Cardiac muscle cell (in vitro differentiated cells and primary cell): ENCODE measurements around the gene ADIG. TPM values are rescaled to one million over a fixed set of nuclear protein-coding genes. Genes with fewer than 3 reads are reported as not detected.

Source experiments
- DNase-seq, 2 donors: peaks; one replicate each; pipeline versions ENCODE4 v3.0.0 to v3.0.0-alpha.2; 2010 to 2017; ENCODE audit warnings: low read depth in 1 of 2, low spot score in 1 of 2
- H3K27ac ChIP-seq: fragments of 200-600 bp; sonication (generic); 2 replicates; pipeline ENCODE4 v1.5.1; 2016
- H3K27me3 ChIP-seq: fragments of 200-600 bp; sonication (generic); 2 replicates; pipeline ENCODE4 v1.6.0; 2016; ENCODE audit warnings: control low read depth
- H3K36me3 ChIP-seq: fragments of 200-600 bp; sonication (generic); 2 replicates; pipeline ENCODE4 v1.5.1; 2016; ENCODE audit warnings: control low read depth
- H3K4me1 ChIP-seq: fragments of 200-600 bp; sonication (generic); 2 replicates; pipeline ENCODE4 v1.8.1; 2017; ENCODE audit warnings: low read depth, mild to moderate bottlenecking, mixed run types
- H3K4me3 ChIP-seq: fragments of 200-600 bp; sonication (generic); 2 replicates; pipeline ENCODE4 v1.5.1; 2016; ENCODE audit warnings: mild to moderate bottlenecking
- H3K9me3 ChIP-seq: fragments of 200-600 bp; sonication (generic); 2 replicates; pipeline ENCODE4 v1.5.1; 2017; ENCODE audit warnings: low read depth, mild to moderate bottlenecking, control low read depth
- polyA plus RNA-seq: library from polyadenylated mRNA; unstranded; fragments of >200 nt; fragmentation: Nextera tagmentation; extraction: Ambion mirVana; gene quantifications from 2 replicates; pipeline ENCODE4 v1.2.1, GENCODE V29; 2016
- total RNA-seq: library from RNA; depleted of rRNA; stranded (reverse); fragments of >200 nt; gene quantifications from 2 replicates; pipeline ENCODE4 v1.2.3, GENCODE V29; 2016
- TF ChIP-seq, protein P1 (sequence below): IDR thresholded peaks from 2 replicates; pipeline ENCODE4 v1.5.1; 2012; ENCODE audit warnings: low read depth, mild to moderate bottlenecking, low read length

ADIG gene
- total and polyA plus RNA-seq, 2 experiments from 2014 or later = not detected

DNA sequence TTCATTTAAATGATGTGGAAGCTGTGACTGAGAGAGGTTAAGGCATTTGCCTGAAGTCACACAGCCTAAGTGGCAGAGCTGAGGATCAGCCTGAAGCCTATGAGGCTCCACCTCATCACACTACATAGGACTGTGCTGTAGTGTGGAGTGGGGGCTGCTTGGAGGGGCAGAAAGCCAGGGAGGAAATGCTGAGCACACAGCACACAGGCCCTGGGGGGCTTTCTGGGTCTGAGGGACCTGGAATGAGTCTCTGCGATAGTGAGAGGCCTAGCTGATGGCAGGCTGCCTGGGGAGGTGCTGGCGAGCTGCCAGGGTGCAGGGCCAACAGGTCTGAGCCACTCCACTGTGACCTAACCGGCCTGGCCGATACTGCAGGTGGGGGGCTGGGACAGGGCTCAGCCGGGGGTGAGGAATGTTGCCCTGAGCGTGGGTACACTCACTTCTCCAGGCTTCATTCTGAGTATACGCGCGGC lies 18.4 kb downstream of the ADIG start:
- Histone ChIP-seq H3K4me1 (peaks cover 7% of the 10 kb centered on the region), H3K36me3 (no peaks in the 10 kb centered on the region), H3K4me3 (no peak overlapping the region), H3K27ac (no peak overlapping the region), H3K9me3 (no peaks in the 10 kb centered on the region), H3K27me3 (peaks cover 22% of the 10 kb centered on the region)
- DNase-seq = peak; percentile 56 to 80
- TF ChIP-seq, protein P1, sequence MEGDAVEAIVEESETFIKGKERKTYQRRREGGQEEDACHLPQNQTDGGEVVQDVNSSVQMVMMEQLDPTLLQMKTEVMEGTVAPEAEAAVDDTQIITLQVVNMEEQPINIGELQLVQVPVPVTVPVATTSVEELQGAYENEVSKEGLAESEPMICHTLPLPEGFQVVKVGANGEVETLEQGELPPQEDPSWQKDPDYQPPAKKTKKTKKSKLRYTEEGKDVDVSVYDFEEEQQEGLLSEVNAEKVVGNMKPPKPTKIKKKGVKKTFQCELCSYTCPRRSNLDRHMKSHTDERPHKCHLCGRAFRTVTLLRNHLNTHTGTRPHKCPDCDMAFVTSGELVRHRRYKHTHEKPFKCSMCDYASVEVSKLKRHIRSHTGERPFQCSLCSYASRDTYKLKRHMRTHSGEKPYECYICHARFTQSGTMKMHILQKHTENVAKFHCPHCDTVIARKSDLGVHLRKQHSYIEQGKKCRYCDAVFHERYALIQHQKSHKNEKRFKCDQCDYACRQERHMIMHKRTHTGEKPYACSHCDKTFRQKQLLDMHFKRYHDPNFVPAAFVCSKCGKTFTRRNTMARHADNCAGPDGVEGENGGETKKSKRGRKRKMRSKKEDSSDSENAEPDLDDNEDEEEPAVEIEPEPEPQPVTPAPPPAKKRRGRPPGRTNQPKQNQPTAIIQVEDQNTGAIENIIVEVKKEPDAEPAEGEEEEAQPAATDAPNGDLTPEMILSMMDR = no peak

DNA sequence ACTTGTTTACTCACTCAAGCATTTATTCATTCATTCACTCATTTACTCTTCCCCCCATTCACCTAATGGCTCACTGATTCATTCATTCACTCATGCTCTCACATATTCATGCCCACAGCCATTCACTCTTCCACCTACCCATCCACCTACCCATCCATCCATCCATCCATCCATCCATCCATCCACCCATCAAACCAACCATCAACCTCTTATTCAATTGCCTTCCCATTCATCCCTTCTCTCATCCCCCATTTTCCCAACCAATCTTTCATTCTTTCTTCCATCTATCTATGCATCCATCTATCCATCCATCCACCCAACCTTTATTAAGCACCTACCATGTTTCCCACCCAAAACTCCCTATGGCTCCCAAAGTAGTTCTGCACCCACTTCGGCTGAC lies 19.1 kb downstream of the ADIG start:
- Histone ChIP-seq H3K4me3 (no peak overlapping the region), H3K27me3 (peaks cover 22% of the 10 kb centered on the region), H3K36me3 (no peaks in the 10 kb centered on the region), H3K27ac (no peak overlapping the region), H3K4me1 (peaks cover 7% of the 10 kb centered on the region), H3K9me3 (no peaks in the 10 kb centered on the region)
- TF ChIP-seq, protein P1 = no peak
- no peak for DNase-seq

DNA sequence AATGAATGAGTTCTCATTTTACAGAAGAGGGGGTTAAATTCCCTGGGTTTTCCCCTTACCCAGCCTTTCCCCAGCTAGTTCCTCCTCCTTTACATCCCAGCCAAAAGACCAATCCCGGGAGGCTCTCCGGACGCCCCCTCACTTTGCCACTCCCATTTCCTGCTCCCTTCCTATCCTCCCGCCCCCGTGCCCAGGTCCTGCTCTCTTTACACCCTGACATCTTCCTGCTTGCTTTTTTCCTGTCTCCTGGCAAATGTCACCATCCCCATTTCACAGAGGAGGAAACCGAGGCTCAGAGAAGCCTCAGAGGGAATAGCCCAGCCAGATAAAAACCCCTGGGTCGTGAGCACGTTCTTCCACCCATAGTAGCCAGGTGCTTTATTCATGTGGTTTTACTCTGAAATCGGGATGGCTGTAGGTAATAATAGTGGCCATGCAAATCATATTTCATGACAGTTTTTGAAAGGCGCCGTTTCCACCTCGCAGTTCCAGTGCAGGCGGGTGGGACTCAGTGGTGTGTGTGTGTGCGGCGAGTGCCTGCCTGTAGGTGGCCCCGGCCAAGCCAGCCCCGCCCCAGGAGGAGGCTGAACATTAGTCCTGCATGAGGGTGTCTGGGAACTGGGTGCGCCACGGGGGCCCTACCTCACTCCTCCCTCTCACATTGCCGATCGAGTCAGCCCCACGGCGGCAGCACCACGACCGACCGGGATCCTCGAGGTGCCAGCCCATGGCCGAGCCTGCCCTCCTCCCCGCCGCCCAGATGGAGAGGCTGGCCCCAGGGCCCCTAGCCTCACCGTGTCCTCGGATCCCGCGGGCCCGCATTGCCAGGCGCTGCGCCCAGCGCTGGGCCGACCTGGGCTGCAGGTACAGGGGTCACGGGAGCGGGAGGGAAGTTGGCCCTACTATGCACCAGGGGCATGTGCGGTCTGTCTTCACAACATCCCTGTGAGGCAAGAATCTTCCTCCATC lies 20.5 kb downstream of the ADIG start, which contains the start of gene ARHGAP40:
Gene ARHGAP40, plus strand, starts transcription at position 594 of the 969 bp plus-strand sequence.
- H3K4me3 ChIP-seq = no peak within 1 kb of the TSS
- TF ChIP-seq, protein P1 = peak; percentile 26
- H3K27me3 ChIP-seq = peaks cover 22% of the 10 kb centered on the region
- no peaks in the 10 kb centered on the region for H3K9me3 ChIP-seq
- no peak within 1 kb of the TSS for H3K27ac ChIP-seq
- no peaks in the 10 kb centered on the region for H3K36me3 ChIP-seq
- H3K4me1 ChIP-seq = peaks cover 7% of the 10 kb centered on the region
- peak in 1 of 2 donors; percentile 25 for DNase-seq

DNA sequence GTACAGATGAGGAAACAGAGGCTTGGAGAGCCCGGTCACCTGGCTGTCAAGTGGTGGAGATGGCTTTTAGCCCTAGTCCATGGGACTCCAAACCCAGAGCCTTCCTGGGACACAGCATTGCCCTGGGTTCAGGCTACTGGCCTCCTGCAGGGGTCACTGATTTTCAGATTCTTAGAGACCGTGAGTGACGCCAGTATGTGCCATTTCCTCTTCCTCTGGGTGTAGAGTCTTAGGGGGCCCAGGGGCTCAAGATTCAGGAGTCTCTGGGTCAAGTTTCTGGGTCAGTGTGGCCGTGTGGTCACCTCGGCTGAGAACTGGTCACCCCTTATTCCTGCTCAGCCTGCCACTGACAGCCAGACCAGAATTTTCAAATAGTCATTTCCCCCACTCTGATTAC lies 21.2 kb downstream of the ADIG start:
- Histone ChIP-seq H3K27ac (no peak overlapping the region), H3K27me3 (peaks cover 22% of the 10 kb centered on the region), H3K4me1 (peaks cover 7% of the 10 kb centered on the region), H3K4me3 (no peak overlapping the region), H3K36me3 (no peaks in the 10 kb centered on the region), H3K9me3 (no peaks in the 10 kb centered on the region)
- TF ChIP-seq, protein P1 = no peak
- no peak for DNase-seq

DNA sequence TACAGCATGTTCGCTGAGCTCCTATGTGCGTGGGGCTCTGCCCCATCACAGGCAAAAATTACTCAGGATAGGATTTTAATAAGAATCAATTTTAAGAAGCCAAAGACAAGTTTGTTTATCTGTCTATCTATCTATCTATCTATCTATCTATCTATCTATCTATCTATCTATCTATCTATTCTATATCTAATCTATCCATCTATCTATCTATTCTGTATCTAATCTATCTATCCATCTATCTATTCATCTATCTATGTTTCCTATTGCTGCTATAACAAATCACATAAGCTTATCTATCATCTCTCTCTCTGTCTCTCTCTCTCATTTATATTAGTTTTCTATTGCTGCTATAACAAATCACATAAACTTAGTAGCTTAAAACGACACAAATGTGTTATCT lies 22.3 kb downstream of the ADIG start:
- no peak overlapping the region for H3K4me3 ChIP-seq
- DNase-seq = no peak

More for the DNA sequence above, 22.3 kb downstream of the ADIG start:
- Histone ChIP-seq H3K9me3 (no peaks in the 10 kb centered on the region), H3K36me3 (no peaks in the 10 kb centered on the region), H3K27ac (no peak overlapping the region), H3K4me1 (peaks cover 7% of the 10 kb centered on the region), H3K27me3 (peaks cover 22% of the 10 kb centered on the region)
- TF ChIP-seq, protein P1 = no peak
